Activated naive CD8-positive, alpha-beta T cell treated with anti-CD3 and anti-CD28 coated beads, Interleukin-2, amount 50 U/mL, for 24 hours (primary cell): ENCODE measurements around the gene OPN3.

Source experiments
- ATAC-seq: fragments of 150-1000 bp; cut with Tn5 transposase; one replicate; pipeline ENCODE4 v1.10.0; 2021
- DNase-seq: peaks from one replicate; pipeline ENCODE4 v3.0.0; 2021
- H3K27ac Mint-ChIP-seq: one replicate; pipeline ENCODE4 v1.8.0; 2021; ENCODE audit warnings: mild to moderate bottlenecking, mixed read lengths
- H3K27me3 Mint-ChIP-seq: one replicate; pipeline ENCODE4 v1.8.0; 2021; ENCODE audit warnings: mixed read lengths
- H3K36me3 Mint-ChIP-seq: one replicate; pipeline ENCODE4 v1.8.0; 2021; ENCODE audit warnings: low read depth, mixed read lengths
- H3K4me1 Mint-ChIP-seq: one replicate; pipeline ENCODE4 v1.8.0; 2021; ENCODE audit warnings: mixed read lengths
- H3K4me3 Mint-ChIP-seq: one replicate; pipeline ENCODE4 v1.8.0; 2021; ENCODE audit warnings: mild to moderate bottlenecking, moderate library complexity, mixed read lengths
- H3K9me3 Mint-ChIP-seq: one replicate; pipeline ENCODE4 v1.8.0; 2021; ENCODE audit warnings: mixed read lengths

The OPN3 gene

DNA sequence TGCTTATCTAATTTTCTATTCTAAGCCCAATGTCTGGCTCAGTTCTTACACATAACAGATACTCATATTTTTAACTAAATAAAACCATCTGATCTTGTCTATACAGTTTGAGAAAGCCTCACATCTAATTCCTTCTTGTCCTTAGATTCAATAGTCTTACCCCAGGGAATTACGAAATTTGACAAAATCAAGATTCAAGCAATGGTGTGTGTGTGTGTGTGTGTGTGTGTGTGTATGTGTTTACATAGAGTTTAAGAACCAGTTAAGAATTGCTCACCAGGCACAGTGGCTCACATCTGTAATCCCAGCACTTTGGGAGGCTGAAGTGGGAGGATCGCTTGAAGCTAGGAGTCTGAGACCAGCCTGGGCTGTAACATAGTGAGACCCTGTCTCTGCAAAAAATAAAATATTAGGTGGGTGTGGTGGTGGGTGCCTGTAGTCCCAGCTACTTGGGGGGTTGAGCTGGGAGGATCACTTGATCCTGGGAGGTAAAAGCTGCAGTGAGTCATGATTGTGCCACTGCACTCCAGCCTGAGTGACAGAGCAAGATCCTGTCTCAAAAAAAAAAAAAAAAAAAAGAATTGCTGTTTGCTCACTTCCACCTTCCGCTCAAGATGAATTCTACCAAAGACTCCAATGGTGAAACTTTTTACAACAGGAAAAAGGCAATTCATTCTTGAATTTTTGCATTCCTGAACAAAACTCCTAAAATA is 18.1 kb upstream of the OPN3 start:
- no peak for DNase-seq
- ATAC-seq = no peak
- H3K27me3 Mint-ChIP-seq = peaks cover 3% of the 10 kb centered on the region
- H3K9me3 Mint-ChIP-seq = no peaks in the 10 kb centered on the region
- peaks cover 2% of the 10 kb centered on the region for H3K4me1 Mint-ChIP-seq
- no peak overlapping the region for H3K4me3 Mint-ChIP-seq
- H3K36me3 Mint-ChIP-seq = no peaks in the 10 kb centered on the region
- H3K27ac Mint-ChIP-seq = no peak overlapping the region

DNA sequence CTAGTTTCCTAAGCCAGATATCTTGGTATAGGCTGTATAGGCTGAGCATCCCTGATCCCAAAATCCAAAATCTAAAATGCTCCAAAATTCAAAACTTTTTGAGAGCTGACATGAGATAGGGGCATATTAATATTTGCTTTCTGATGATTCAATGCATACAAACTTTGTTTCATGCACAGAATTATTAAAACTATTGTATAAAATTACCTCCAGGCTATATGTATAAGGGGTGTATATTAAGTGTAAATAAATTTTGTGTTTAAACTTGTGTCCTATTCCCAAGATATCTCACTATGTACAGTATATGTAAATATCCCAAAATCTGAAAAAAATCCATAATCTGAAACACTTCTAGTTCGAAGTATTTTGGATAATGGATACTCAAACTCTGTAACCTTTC is 14.5 kb upstream of the OPN3 start:
- Mint-ChIP-seq H3K36me3 (no peaks in the 10 kb centered on the region), H3K4me3 (no peak overlapping the region), H3K27me3 (peaks cover 3% of the 10 kb centered on the region), H3K4me1 (no peaks in the 10 kb centered on the region), H3K9me3 (no peaks in the 10 kb centered on the region), H3K27ac (no peak overlapping the region)
- ATAC-seq (no peak), DNase-seq (no peak)

DNA sequence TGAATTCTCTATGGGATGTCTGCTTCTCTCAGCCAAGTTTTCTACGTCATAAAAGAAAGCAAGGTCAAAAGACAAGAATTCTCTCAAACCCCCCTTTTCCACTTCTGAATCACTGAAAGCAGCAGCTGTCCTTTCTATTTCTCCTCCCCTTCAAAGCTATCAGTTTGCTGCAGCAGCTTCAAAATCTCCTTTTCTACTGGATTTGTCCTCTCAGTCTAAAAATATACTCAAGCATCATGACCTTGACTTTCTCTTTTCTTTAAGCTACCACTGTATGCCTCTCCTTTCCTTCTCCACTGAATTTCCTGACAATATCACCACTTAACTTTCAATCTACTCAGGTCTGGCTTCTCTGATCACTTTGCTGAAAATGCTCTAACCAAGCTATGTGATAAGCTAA is 13.8 kb upstream of the OPN3 start:
- ATAC-seq (no peak), DNase-seq (no peak)
- Mint-ChIP-seq H3K27me3 (peaks cover 3% of the 10 kb centered on the region), H3K4me3 (no peak overlapping the region), H3K36me3 (no peaks in the 10 kb centered on the region), H3K27ac (no peak overlapping the region), H3K4me1 (no peaks in the 10 kb centered on the region), H3K9me3 (no peaks in the 10 kb centered on the region)

DNA sequence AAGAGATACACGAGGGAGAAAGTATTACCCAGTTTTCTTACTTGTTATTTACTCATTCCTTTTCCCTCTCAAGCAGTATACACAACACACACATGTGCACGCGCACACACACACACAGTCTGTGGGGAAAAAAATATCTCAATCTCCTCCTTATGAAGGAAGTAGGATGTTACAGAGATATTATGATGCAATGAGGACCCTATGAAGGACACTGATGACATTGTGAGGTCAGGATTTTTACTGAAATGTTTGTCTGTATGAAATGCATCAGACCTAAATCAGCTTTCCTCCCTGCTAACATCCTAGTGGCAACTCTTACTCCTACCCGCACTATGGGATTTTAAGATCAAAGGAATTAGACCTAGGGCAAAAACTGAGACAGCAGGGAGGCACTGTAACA is 11.8 kb upstream of the OPN3 start, which contains the start of gene WDR64:
Gene WDR64 (plus strand): TSS at position 270 of the 400 bp plus-strand sequence. CDS start 204 bp downstream, outside the sequence.
- no peaks in the 10 kb centered on the region for H3K4me1 Mint-ChIP-seq
- no peak within 1 kb of the TSS for H3K27ac Mint-ChIP-seq
- H3K4me3 Mint-ChIP-seq = no peak within 1 kb of the TSS
- DNase-seq = no peak
- peaks cover 3% of the 10 kb centered on the region for H3K27me3 Mint-ChIP-seq
- no peaks in the 10 kb centered on the region for H3K36me3 Mint-ChIP-seq
- no peak for ATAC-seq
- H3K9me3 Mint-ChIP-seq = no peaks in the 10 kb centered on the region

DNA sequence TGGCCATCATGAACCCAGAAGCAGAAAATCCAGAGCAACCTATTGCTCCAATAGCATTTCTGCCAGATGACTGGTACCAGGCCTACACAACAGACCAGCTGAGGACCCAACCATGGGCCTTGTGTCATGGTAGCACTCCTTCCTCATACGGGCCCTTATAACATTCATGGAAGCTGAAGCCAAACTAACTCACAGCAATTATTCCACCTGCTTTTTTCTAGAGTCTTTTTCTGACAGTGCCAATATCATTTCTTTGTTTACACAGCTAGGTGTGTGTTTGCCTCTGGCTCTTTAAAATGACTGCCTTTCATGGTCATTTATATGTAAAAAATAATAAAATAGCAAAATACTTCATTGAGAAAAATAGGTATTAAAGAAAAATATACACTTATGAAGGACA is 8.0 kb upstream of the OPN3 start:
- ATAC-seq (no peak), DNase-seq (no peak)
- Mint-ChIP-seq H3K9me3 (peaks cover 2% of the 10 kb centered on the region), H3K4me1 (peaks cover 6% of the 10 kb centered on the region), H3K36me3 (no peaks in the 10 kb centered on the region), H3K27me3 (no peaks in the 10 kb centered on the region), H3K27ac (no peak overlapping the region), H3K4me3 (no peak overlapping the region)

DNA sequence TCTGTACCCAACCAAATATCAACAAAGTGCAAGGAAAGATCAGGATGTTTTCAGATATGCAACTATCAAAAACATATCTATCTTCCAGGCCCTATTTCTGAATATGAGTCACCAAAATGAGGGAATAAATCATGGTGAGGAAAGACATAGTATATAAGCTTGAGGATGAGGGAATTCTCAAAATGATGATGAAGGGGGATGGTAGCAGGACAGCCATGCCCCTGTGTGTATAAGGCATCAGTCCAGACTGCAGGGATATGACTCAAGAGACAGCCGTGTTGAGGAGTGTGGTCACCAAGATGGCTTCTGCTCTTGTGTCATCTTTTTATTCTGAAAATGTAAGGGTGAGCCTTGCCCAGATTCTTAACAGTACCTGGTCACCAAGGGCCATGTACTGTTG is 7.5 kb upstream of the OPN3 start:
- no peak overlapping the region for H3K4me3 Mint-ChIP-seq
- H3K9me3 Mint-ChIP-seq = peaks cover 3% of the 10 kb centered on the region
- no peak for DNase-seq
- no peaks in the 10 kb centered on the region for H3K27me3 Mint-ChIP-seq
- ATAC-seq = peak; percentile 71
- no peak overlapping the region for H3K27ac Mint-ChIP-seq
- H3K36me3 Mint-ChIP-seq = no peaks in the 10 kb centered on the region
- H3K4me1 Mint-ChIP-seq = peaks cover 6% of the 10 kb centered on the region

DNA sequence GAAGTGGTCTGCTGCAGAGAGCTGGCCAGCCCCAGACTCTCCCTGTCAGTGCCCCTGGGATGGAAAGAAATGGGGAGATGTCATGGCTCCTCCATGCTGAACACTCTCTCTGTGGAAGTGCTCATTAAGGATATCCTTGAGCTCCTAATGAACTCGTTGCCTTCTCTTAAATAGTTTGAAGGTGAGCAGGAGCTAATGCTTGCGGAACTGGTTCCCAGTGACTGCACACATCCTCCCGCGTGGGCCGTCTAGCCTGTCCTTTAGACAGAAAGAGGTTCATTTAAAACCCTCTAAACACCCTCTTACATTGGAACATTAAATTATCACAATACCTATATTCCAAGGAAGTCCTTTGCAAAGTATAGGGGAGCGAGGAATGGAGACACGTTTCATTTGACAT is 6.0 kb upstream of the OPN3 start:
- H3K27me3 Mint-ChIP-seq = no peaks in the 10 kb centered on the region
- H3K36me3 Mint-ChIP-seq = no peaks in the 10 kb centered on the region
- no peak overlapping the region for H3K4me3 Mint-ChIP-seq
- no peak for DNase-seq
- H3K27ac Mint-ChIP-seq = no peak overlapping the region
- peaks cover 10% of the 10 kb centered on the region for H3K9me3 Mint-ChIP-seq
- ATAC-seq = no peak
- peaks cover 8% of the 10 kb centered on the region for H3K4me1 Mint-ChIP-seq

DNA sequence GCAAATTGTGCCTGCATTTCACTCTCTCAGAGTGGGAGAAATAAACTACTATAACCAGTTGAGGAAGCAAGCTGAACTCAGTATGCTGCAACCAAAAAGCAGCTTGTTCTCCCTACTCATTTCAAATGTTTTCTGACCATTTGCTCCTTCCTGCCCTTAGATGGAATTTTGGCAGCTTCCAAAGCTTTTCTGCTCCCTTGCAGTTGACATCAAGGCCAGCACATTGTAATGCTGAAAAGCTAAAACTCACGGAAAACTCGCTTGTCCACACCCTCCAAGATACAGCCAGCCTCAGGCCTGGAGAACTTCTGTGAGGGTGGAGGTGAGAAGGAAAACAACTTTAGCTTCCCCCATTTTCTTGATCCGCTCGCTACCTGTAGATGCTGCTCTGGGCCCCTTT is 5.0 kb upstream of the OPN3 start:
- peaks cover 10% of the 10 kb centered on the region for H3K9me3 Mint-ChIP-seq
- no peaks in the 10 kb centered on the region for H3K27me3 Mint-ChIP-seq
- H3K36me3 Mint-ChIP-seq = no peaks in the 10 kb centered on the region
- ATAC-seq (no peak), DNase-seq (no peak)
- no peak overlapping the region for H3K27ac Mint-ChIP-seq
- H3K4me3 Mint-ChIP-seq = no peak overlapping the region
- peaks cover 16% of the 10 kb centered on the region for H3K4me1 Mint-ChIP-seq

DNA sequence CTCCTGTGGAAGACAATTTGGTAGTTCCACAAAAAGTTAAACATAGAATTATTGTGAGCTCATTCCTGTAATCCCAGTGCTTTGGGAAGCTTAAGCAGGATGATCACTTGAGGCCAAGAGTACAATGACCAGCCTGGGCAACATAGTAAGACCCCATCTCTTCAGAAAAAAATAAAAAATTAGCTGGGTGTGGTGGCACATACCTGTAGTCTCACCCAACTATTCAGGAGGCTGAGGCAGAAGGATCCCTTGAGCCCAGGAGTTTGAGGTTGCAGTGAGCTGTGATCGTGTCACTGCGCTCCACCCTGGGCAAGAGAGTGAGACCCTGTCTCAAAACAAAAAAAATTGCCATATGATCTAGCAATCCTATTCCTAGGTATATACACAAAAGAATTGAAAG is 4.1 kb upstream of the OPN3 start:
- Mint-ChIP-seq H3K27me3 (no peaks in the 10 kb centered on the region), H3K36me3 (no peaks in the 10 kb centered on the region), H3K27ac (no peak overlapping the region), H3K4me1 (peaks cover 16% of the 10 kb centered on the region), H3K9me3 (peaks cover 10% of the 10 kb centered on the region), H3K4me3 (no peak overlapping the region)
- DNase-seq = no peak
- ATAC-seq = no peak

DNA sequence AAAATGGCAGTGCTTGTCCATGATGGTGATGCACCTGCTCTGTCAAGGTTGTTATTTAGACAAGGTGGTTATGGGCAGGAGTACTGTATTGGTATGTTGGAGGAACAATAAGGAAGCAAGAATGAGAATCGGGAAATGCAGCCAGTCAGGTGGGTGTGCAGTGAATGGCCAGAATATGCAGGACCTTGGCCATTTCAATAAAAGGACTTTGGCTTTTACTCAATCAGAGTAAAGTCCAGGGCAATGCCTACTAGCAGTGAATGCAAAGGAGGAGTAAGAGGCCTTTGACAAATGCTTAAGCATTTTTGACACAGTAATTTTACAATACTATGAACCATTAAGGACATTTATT is 2.4 kb upstream of the OPN3 start:
- Mint-ChIP-seq H3K27ac (no peak overlapping the region), H3K9me3 (peaks cover 10% of the 10 kb centered on the region)

DNA sequence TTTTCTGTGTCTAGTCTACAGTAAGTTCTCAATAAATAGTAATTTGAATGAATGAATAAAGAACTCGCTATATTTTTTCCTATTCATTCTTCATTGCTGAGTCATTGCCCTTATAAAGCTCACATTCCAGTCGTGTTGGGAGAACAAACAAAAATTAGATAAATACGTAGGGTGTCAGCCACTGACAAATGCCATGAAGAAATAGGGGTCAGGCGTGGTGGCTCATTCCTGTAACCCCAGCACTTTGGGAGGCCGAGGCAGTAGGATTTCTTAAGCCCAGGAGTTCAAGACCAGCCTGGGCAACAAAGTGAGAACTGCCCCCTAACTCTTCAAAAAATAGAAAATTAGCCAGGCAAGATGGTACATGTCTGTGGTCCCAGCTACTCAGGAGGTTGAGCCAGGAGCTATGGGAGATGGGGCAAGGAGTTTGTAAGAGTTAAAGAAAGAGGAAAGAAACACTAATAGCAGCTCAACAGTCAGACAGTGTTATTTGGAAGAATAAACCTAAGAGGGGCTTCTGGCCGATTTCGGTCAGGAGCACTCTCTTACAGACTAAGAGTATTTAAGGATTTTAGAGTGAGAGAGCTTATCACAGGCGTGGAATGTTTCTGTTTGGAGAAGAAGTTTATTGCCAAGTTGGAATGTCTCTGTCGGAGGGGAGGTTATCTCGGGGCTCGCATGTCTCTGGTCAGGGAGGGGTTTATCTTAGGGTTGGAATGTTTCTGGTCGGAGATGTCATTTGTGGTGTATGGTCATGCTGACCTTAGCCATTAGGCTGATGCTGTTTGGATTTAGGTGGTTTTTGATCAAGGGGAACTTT is 1.8 kb upstream of the OPN3 start:
- Mint-ChIP-seq H3K4me1 (peaks cover 33% of the 10 kb centered on the region), H3K4me3 (no peak overlapping the region), H3K27ac (no peak overlapping the region), H3K36me3 (peaks cover 8% of the 10 kb centered on the region), H3K27me3 (no peaks in the 10 kb centered on the region), H3K9me3 (peaks cover 10% of the 10 kb centered on the region)
- ATAC-seq (no peak), DNase-seq (no peak)

More for the DNA sequence above, 2.4 kb upstream of the OPN3 start:
- H3K4me3 Mint-ChIP-seq = no peak overlapping the region
- H3K4me1 Mint-ChIP-seq = peaks cover 28% of the 10 kb centered on the region
- no peak for DNase-seq
- ATAC-seq = no peak
- H3K27me3 Mint-ChIP-seq = no peaks in the 10 kb centered on the region
- peaks cover 8% of the 10 kb centered on the region for H3K36me3 Mint-ChIP-seq

DNA sequence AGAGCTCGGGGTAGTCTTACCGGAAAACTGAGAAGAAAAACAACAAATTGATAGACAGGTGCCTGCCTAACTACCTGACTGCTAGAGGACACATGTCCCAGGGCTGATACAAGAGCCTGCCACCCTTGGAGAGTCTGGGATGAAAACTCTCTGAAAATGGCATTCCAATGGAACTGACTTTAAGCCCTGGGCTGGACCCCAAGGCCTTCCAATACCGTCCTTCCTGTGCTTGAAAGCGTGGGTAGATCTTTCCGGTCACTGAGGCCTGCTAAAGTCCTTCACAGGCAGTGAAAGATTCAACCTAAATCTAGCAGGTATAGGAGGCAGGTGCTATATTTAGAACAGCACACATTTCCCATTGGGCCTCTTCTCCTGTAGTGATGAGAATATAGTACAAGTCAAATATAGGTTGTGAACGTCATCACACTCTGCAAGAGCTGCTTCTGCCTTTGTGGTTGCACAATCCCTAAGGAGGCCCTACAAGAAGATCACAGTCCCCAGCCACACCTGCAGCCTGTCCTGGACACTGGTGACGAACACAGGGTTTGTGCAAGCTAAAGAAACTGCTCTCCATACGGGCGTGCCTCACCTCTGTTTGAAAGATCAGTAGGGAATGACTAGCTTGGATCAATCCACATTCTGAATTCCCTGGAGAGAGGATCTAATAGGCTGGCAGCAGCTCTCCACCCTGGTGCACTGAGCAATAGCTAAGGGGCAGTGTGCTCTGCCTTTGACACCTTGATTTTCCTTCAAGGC is 876 bp upstream of the OPN3 start:
- peaks cover 40% of the 10 kb centered on the region for H3K4me1 Mint-ChIP-seq
- H3K4me3 Mint-ChIP-seq = peak overlapping the region; percentile 24
- DNase-seq = no peak
- peaks cover 10% of the 10 kb centered on the region for H3K9me3 Mint-ChIP-seq
- no peak for ATAC-seq
- no peaks in the 10 kb centered on the region for H3K27me3 Mint-ChIP-seq
- H3K27ac Mint-ChIP-seq = peak overlapping the region; percentile 41
- H3K36me3 Mint-ChIP-seq = peaks cover 14% of the 10 kb centered on the region

DNA sequence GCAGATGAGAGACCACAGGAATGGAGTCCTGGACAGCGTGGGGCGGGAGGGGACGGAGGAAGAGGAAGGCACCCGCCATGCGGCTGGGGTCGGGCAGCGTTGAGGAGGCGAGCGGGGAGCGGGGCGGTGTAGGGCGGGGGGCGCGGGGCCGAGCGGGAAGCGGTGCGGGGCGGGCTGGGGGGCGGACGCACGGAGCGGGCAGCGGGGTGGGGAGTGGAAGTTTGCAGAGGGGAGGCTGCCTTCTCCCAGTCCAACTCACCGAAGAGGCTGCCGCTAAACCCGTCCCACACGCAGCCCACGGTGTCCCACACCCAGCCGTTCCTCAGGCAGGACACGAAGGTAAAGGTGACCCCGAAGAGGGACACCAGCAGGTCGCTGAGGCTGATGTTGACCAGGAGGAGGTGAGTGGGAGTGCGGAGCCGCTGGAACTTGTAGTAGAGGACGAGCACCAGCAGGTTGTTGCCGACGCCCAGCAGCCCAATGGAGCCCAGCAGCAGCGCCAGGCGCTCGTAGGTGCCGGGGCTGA is 483 bp downstream of the OPN3 start:
- H3K36me3 Mint-ChIP-seq = peaks cover 25% of the 10 kb centered on the region
- ATAC-seq = peak; percentile 53
- no peaks in the 10 kb centered on the region for H3K27me3 Mint-ChIP-seq
- H3K4me3 Mint-ChIP-seq = peak overlapping the region; percentile 88
- peaks cover 53% of the 10 kb centered on the region for H3K4me1 Mint-ChIP-seq
- peaks cover 10% of the 10 kb centered on the region for H3K9me3 Mint-ChIP-seq
- H3K27ac Mint-ChIP-seq = peak overlapping the region; percentile 81
- peak; percentile 49 for DNase-seq

DNA sequence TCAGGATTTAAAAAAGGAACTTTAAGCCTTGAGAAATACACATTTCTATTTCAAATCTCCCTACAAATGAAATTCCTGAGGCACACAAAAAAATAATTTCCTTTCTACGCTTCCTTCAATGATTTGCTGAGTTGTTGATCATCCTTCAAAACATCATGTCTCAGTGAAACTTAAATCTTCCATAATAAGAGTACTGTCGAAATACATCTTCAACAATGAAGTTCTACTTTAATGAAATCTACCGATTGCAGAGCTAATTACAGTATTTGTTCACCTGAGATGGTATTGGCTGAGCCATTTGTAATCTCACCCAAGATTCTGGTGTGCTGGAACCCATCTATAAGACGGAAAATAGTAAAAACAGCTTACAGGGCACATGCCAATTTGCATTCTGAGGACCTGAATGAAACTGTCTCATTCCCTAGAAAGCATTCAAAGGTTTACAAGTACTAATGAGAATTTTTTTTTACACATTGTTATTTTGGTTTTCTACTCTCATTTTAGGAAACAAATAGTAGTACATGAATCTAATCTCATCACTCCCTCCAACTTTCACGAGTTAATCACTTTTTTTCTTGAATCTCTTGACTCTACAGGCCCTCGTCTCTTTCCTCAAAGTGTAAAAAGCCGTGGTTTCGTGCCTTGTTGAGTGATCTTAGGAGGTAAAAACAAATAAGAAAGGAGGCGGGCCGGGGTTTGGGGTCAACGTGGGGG is 1.1 kb downstream of the OPN3 start:
- Mint-ChIP-seq H3K9me3 (peaks cover 10% of the 10 kb centered on the region), H3K36me3 (peaks cover 31% of the 10 kb centered on the region), H3K4me3 (peak overlapping the region; percentile 88), H3K4me1 (peaks cover 52% of the 10 kb centered on the region), H3K27me3 (no peaks in the 10 kb centered on the region), H3K27ac (peak overlapping the region; percentile 81)
- no peak for DNase-seq
- no peak for ATAC-seq
